ENCODE measurements around the gene PXT1. TPM values are rescaled to one million over a fixed set of nuclear protein-coding genes. Genes with fewer than 3 reads are reported as not detected.
"Not testable (repeated sequence)": the region's sequence is repeated elsewhere in the genome, so short reads cannot be mapped to it uniquely, and the experiment has no call there.

PXT1 gene
- 0.03 TPM in 1 of 2 replicates, not detected in the other for total RNA-seq (2014; rRNA removed; shearing (Covaris generic))

GRCh38 chr6:36442671-36443470 is at the start of gene PXT1, which contains the start of gene KCTD20:
Gene PXT1 (minus strand): TSS chr6:36442854. CDS start chr6:36426082, 16,772 bp downstream.
Gene KCTD20 (plus strand): TSS chr6:36443000. CDS start chr6:36470098, 27,098 bp downstream.
- DNase-seq (ENCODE audit: low read depth): peak; percentile 95

GRCh38 chr6:36492092-36492491 is 49.4 kb upstream of the PXT1 start:
- DNase-seq (ENCODE audit: low read depth): no peak

- no peak for DNase-seq (ENCODE audit: low read depth)
Measured at GRCh38 chr6:36491378-36491965, 48.8 kb upstream of the PXT1 start.

- no peak for DNase-seq (ENCODE audit: low read depth)
Measured at GRCh38 chr6:36489426-36489825, 46.8 kb upstream of the PXT1 start.

GRCh38 chr6:36488221-36488620 is 45.6 kb upstream of the PXT1 start:
- no peak for DNase-seq (ENCODE audit: low read depth)

GRCh38 chr6:36487698-36488097 is 45.0 kb upstream of the PXT1 start:
- DNase-seq (ENCODE audit: low read depth): no peak

- DNase-seq (ENCODE audit: low read depth): no peak
Measured at GRCh38 chr6:36484736-36485135, 42.1 kb upstream of the PXT1 start.

GRCh38 chr6:36483326-36483725 is 40.7 kb upstream of the PXT1 start:
- not testable (repeated sequence) for DNase-seq (ENCODE audit: low read depth)

GRCh38 chr6:36479256-36479655 is 36.6 kb upstream of the PXT1 start:
- DNase-seq (ENCODE audit: low read depth): no peak

GRCh38 chr6:36478051-36478526 is 35.4 kb upstream of the PXT1 start:
- DNase-seq (ENCODE audit: low read depth): no peak

- no peak for DNase-seq (ENCODE audit: low read depth)
Measured at GRCh38 chr6:36469946-36470345, 27.3 kb upstream of the PXT1 start.

GRCh38 chr6:36469148-36469661 is 26.6 kb upstream of the PXT1 start:
- DNase-seq (ENCODE audit: low read depth): no peak

- no peak for DNase-seq (ENCODE audit: low read depth)
Measured at GRCh38 chr6:36467625-36468024, 25.0 kb upstream of the PXT1 start.

GRCh38 chr6:36464233-36464632 is 21.6 kb upstream of the PXT1 start:
- no peak for DNase-seq (ENCODE audit: low read depth)

GRCh38 chr6:36463676-36464075 is 21.0 kb upstream of the PXT1 start:
- DNase-seq (ENCODE audit: low read depth): no peak

GRCh38 chr6:36461646-36462045 is 19.0 kb upstream of the PXT1 start:
- DNase-seq (ENCODE audit: low read depth): no peak

GRCh38 chr6:36460916-36461315 is 18.3 kb upstream of the PXT1 start:
- DNase-seq (ENCODE audit: low read depth): no peak

GRCh38 chr6:36459501-36459900 is 16.8 kb upstream of the PXT1 start:
- DNase-seq (ENCODE audit: low read depth): no peak

- DNase-seq (ENCODE audit: low read depth): no peak
Measured at GRCh38 chr6:36455486-36456027, 12.9 kb upstream of the PXT1 start.

- not testable (repeated sequence) for DNase-seq (ENCODE audit: low read depth)
Measured at GRCh38 chr6:36452897-36453296, 10.2 kb upstream of the PXT1 start.

GRCh38 chr6:36449173-36449572 is 6.5 kb upstream of the PXT1 start:
- DNase-seq (ENCODE audit: low read depth): not testable (repeated sequence)

- DNase-seq (ENCODE audit: low read depth): no peak
Measured at GRCh38 chr6:36445621-36446020, 3.0 kb upstream of the PXT1 start.

GRCh38 chr6:36444470-36444869 is 1.8 kb upstream of the PXT1 start:
- no peak for DNase-seq (ENCODE audit: low read depth)
